GM21786 (cell line): ENCODE measurements around the gene AAGAB.

Experiments used
- ATAC-seq: cut with Tn5 transposase; IDR thresholded peaks from one replicate; pipeline ENCODE4 v1.9.1; 2021; ENCODE audit not compliant: unreplicated experiment

Gene AAGAB

GRCh38 chr15:67212684-67213367, 41.6 kb downstream of the AAGAB start:
- no peak for ATAC-seq

GRCh38 chr15:67210555-67211168, 43.8 kb downstream of the AAGAB start:
- no peak for ATAC-seq

GRCh38 chr15:67208396-67208795, 46.1 kb downstream of the AAGAB start:
- no peak for ATAC-seq

GRCh38 chr15:67207555-67208207, 46.8 kb downstream of the AAGAB start:
- ATAC-seq = no peak

- ATAC-seq = no peak
These were observed 51.5 kb downstream of the AAGAB start for GRCh38 chr15:67202991-67203390.

GRCh38 chr15:67202091-67202490, 52.4 kb downstream of the AAGAB start:
- ATAC-seq = no peak

GRCh38 chr15:67201136-67201535, 53.3 kb downstream of the AAGAB start:
- no peak for ATAC-seq

GRCh38 chr15:67199881-67200763, 54.3 kb downstream of the AAGAB start:
- no peak for ATAC-seq

- ATAC-seq = no peak
These were observed 55.1 kb downstream of the AAGAB start for GRCh38 chr15:67199391-67199790.

GRCh38 chr15:67198157-67198754, 56.2 kb downstream of the AAGAB start:
- no peak for ATAC-seq

- no peak for ATAC-seq
These were observed 57.1 kb downstream of the AAGAB start for GRCh38 chr15:67197364-67197695.

GRCh38 chr15:67196672-67197363, 57.6 kb downstream of the AAGAB start:
- ATAC-seq = no peak

GRCh38 chr15:67196222-67196621, 58.2 kb downstream of the AAGAB start:
- no peak for ATAC-seq

GRCh38 chr15:67195305-67195704, 59.2 kb downstream of the AAGAB start:
- ATAC-seq = no peak

- ATAC-seq = no peak
These were observed 60.0 kb downstream of the AAGAB start for GRCh38 chr15:67194171-67195114.

GRCh38 chr15:67193223-67193990, 61.1 kb downstream of the AAGAB start:
- no peak for ATAC-seq

- ATAC-seq = no peak
These were observed 62.2 kb downstream of the AAGAB start for GRCh38 chr15:67192185-67192820.

GRCh38 chr15:67190813-67191212, 63.6 kb downstream of the AAGAB start:
- no peak for ATAC-seq
